GM11168 (cell line): ENCODE results near the gene HLA-DOA.

Source experiments
- in situ Hi-C: fragments of 300-500 bp; cut with MboI; formaldehyde crosslinking; loops from one replicate; pipeline ENCODE4 v1.12.0; 2022; ENCODE audit warnings: low sequenced_read_pairs; ENCODE audit not compliant: unreplicated experiment

The HLA-DOA gene

GRCh38 chr6:33008944-33009861, at the start of gene HLA-DOA:
Gene HLA-DOA, minus strand, starts transcription at chr6:33009591.
- in situ Hi-C loops = no loop called here

DNA sequence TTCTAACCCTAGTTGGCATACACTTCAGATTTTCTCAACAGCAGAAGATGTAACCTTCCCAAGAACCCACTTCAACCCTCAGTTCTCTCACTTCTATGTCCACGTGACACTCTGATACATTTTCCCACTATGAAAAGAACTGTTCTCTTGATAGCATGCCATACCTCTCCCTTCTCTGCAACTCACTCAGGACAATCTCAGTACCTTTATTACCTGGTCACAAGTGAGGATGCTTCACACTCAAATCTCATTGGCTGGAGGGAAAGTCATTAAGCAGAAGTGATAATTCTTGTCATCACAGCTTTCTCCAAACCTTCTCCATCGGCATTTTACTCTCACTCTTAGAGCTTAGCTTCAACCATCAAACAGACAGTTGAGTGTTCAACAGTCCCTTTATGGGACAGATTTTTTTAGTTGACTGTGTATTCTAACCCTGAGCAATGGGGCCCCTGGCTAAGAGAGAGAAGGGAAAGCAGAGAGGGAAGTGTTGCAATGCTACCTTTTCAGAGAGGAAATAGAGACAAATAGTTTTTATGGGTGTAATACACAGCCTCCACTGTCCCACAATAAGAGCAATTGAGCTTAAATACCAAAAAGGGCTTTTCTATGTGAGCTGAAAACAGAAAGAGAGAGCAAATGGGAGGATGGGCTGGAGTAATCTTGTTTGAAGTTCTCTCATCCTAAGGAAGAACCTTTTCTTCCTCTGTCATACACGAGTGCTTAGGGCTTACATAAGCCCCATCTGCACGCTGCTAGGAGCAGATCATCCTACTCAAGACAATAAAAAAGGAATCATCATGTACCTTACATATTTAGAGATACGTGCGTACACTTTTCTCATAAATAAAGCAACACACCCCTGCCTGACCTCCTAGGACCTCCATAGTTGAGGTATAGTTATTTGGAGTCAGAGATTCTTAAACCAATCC, 48.1 kb upstream of the HLA-DOA start:
- in situ Hi-C loops = no loop called here

DNA sequence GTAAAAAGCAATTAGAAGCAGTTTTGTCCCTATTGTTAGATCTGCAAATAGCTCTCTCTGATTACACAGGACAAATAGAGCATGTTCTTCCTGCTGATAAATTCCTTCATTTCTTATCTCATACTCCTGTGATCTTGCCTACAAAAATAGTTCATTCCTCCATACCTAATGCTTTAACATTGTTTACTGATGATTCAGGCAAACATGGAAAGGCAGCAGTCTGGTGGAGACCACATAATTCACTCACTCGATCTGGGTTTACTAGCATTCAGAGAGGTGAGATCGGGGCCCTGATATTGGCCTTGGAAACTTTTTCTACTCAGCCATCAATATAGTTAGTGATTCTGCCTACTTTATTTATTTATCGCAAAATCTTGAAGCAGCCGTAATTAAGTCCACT, 43.8 kb upstream of the HLA-DOA start:
- in situ Hi-C loops = no loop called here

GRCh38 chr6:33052627-33053026, 43.2 kb upstream of the HLA-DOA start:
- in situ Hi-C loops = no loop called here

- in situ Hi-C loops = no loop called here
Observed at GRCh38 chr6:33050014-33050810, 40.8 kb upstream of the HLA-DOA start.

GRCh38 chr6:33049323-33050013, 40.1 kb upstream of the HLA-DOA start:
- in situ Hi-C loops = no loop called here

GRCh38 chr6:33040157-33040556, 30.8 kb upstream of the HLA-DOA start:
- in situ Hi-C loops = no loop called here

DNA sequence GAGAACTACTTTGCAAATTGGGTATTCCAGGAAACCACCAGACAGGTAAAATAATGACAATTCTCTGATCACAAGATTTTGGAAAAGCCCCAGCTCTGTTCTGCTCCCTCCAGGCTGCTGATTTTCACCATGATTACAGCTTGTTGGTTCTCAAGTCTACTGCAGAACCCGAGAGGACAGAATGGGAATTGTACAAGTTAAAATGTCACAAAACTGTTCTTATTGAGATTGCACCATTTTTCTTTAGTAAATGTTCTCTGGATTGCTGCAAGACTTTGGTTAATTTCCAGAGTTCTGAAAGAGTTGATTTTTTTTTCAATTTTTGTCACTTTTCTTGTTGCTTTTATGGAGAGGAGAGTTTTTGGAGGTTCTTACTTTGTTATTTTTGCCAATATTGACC, 27.1 kb upstream of the HLA-DOA start:
- in situ Hi-C loops = no loop called here

GRCh38 chr6:33034554-33034953, 25.2 kb upstream of the HLA-DOA start:
- in situ Hi-C loops = no loop called here

GRCh38 chr6:33030245-33030644, 20.9 kb upstream of the HLA-DOA start:
- in situ Hi-C loops = no loop called here

DNA sequence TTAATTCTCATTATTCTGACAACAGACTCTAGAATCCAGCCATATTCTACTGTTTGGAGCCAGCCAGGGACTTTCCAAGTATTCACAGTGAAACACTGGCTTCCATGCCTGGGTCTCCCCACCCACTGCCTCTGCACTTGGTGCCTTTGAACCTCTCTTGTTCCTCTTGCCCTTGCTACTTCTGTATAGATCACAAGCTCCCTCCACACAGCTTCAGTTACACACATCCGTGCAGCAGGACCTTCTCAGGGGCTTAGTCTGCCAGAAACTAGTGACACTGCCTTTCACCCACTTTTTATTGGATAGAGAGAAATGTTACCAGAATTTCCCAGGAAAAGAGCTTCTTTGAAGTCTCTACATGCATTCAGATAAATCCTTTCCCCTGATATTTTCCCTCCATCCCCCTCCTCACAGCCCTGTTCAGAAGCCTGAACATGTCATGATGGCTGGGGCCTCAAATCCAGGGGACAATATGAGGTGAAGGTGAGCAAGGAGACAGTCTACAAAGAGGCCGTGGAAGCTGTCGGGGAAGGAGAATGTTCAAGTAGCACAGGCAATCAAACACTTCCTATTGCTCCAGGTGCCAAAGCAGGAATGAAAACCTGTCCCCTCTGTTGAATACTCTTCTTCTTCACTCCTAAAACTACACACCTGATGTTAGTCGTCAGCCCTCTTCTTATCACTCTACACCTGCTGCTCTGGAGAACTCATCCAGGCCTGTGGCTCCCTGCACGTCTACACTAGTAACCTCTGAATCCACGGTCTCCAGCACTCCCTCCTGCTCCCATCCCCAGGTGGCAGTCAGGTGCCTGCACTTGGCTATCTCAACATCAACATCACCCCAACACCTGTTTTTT, 20.2 kb upstream of the HLA-DOA start:
- in situ Hi-C loops = no loop called here

- in situ Hi-C loops = no loop called here
Observed at GRCh38 chr6:33028220-33028849, 18.9 kb upstream of the HLA-DOA start.

- in situ Hi-C loops = no loop called here
Observed at GRCh38 chr6:33024521-33024920, 15.1 kb upstream of the HLA-DOA start.

DNA sequence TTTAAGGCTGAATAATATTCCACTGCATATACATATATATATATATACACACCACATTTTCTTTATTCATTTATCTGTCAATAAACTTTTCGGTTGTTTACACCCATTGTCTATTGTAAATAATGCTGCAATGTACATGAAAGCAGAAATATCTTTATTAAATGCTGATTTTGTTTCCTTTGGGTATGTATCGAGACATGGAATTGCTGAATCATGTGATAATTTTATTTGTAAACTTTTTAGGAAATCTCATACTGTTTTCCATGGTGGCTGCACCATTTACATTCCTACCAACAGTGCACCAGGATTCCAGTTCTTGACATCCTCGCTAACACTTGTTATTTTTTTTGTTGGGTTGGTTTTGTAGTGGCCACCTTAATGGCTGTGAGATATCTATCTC, 14.1 kb upstream of the HLA-DOA start:
- in situ Hi-C loops = no loop called here

DNA sequence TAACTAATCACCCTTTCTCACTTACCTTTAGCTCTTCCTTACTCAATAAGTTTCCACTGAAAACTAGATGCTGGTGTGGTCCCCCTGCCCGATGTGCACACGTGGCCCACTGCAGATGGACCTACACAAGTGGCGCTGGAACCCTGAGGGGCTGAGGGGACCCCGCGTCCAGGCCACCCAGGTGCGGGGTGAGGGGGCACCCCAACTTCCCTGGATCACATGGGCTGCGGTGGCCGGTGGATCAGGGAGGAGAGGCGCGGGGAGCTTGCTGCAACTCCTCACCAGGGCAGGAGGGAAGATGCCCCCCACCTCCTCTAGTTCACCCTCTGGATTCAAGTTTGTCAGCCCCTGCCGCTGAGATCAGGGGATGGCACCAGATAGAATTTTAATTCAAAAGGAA, 12.5 kb upstream of the HLA-DOA start:
- in situ Hi-C loops = no loop called here

DNA sequence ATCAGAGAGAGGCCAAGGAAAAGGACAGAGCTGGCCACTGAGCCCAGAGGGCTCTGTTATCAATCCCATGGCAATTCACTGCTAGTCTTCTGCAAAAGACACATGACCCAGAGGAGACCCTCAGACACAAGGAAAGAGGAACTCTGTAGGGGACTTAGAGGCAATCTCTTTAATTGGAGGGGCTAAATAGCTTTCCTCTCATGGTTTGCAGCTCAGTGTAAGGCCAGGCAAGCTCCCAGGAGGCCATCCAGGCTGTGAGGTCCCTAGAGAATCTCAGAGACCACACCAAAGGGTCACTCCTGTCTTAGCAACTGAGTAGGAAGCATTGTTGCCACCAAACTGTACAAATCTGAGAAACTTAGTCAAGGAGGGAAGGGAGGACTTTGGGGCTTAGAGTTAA, 10.0 kb upstream of the HLA-DOA start:
- in situ Hi-C loops = loop anchor here (5.0 kb wide), 1 partner anchor 68 kb away; no protein-coding TSS in a partner anchor

DNA sequence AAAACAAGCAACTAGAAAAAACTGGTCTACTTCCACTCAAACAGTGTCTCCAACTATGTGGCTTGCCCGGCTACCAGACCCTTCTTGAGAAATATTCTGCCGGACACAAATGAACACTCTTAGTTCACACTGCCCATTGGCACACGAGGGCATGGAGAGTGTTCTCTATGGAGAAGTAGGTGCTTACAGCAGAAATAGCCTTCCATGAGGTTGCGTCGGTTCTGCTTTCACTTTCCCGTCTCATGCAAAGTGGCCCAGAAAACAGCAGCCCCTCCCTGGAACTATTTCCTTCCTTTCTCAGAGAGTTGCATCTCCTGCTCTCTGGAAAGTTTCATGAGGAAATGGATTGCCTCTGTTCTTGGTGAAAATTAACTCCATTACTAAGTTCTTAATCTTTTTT, 9.5 kb upstream of the HLA-DOA start:
- in situ Hi-C loops = loop anchor here (5.0 kb wide), 1 partner anchor 68 kb away; no protein-coding TSS in a partner anchor

- in situ Hi-C loops = loop anchor here (5.0 kb wide), 1 partner anchor 69 kb away; no protein-coding TSS in a partner anchor
Observed at GRCh38 chr6:33018418-33018817, 9.0 kb upstream of the HLA-DOA start.
